Head of caudate nucleus (tissue), 42 donors: ENCODE measurements around the gene PDXK.
A peak's percentile ranks its signal among the peaks of the same experiment; 100 is the strongest.

Source experiments
- DNase-seq, 42 donors: peaks; one replicate each; pipeline versions ENCODE4 v3.0.0 to v3.0.0-alpha.2; 2020 to 2021; ENCODE audit warnings: mixed read lengths in 7 of 42
- intact Hi-C: fragments of 100-400 bp; cut with DNase I; formaldehyde crosslinking; loops from one replicate; pipeline ENCODE4 v1.15.0; 2022

PDXK gene

GRCh38 chr21:43754948-43755781 is 36.2 kb downstream of the PDXK start:
- DNase-seq, result peak in 2 of 42 donors; percentile 31 to 36
- intact Hi-C loops, result no loop called here

DNA sequence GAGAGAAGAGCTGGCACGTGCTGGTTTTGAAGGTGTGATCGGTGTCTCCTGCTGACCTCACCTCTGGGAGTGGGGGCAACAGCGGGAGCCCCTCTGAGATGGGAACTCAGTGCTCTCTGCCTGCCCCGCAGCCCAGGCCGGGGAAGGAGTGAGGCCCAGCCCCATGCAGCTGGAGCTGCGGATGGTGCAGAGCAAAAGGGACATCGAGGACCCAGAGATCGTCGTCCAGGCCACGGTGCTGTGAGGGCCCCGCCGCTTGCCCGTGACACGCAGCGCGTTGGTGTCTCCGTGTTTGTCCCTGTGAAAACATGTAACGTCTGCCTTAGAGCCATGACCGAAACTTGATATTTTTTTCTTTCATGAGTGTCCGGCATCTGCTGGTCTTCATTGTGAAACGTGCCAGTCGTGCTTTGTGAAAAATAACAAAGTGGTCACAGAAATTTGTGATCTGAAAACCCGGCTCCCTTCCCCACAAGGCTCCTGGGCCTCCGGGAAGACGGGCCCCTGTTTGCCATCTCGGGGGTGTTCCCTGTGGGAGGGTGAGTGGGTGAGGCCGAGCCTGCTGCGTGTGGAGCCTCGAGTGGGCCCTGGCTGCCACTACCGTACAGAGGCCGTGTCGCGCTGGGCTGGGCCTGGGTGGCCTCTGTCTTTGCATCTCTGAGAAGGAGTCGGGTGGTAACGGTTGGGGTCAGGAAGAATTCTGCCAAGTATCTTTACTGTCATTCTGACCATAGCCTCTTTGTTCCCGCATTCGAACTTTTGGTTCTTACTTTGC is 37.1 kb downstream of the PDXK start:
- intact Hi-C loops, result no loop called here

GRCh38 chr21:43757601-43758000 is 38.7 kb downstream of the PDXK start:
- intact Hi-C loops, result no loop called here
- DNase-seq, result peak in 24 of 42 donors; percentile 27 to 79 (median 45)

More for the DNA sequence above, 37.1 kb downstream of the PDXK start:
- no peak for DNase-seq

- intact Hi-C loops, result no loop called here
- DNase-seq, result peak in 4 of 42 donors; percentile 33 to 62 (median 41)
These were observed 39.2 kb downstream of the PDXK start for GRCh38 chr21:43758111-43758641.

DNA sequence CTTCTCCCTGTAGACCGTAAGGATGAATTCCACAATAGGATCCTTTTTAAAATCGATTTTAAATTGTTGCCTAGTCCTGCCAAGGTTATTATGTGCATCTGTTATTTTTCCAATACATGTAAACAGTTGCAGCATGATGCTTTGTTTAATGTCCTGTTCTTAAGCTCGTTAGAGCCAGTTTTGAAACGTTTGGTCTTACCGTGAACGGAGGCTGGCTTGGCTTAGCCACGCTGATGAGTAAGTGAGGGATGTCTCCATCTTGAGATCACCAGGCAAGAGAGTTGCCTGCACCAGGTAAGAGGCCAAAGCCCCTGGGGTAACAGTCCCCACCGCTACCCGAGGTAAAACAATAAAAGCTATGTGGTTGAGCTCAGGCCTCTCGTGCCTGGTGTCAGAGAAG is 39.9 kb downstream of the PDXK start:
- DNase-seq, result no peak
- intact Hi-C loops, result no loop called here

DNA sequence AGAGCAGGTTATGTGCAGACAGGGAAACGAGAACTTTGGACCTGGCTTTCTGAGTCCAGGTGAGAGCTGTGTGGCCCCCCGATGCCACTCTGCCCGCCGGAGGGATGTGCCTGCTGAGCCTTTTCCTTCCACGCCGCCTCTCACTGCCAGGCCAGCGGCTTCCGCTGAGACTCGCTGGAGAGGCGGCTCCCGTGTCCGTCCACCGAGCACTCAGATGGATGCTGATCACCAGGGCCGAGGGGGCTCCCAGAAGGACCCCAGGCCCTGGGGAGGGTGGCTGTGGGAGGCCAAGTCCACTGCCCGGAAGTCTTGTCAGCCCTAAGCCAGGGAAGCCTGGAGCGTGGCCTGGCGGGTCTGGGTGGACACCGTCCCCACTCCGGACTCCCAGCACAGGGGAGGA is 40.7 kb downstream of the PDXK start:
- intact Hi-C loops, result no loop called here
- no peak for DNase-seq

- DNase-seq, result no peak
- intact Hi-C loops, result no loop called here
These were observed 41.5 kb downstream of the PDXK start for GRCh38 chr21:43760391-43760958.

DNA sequence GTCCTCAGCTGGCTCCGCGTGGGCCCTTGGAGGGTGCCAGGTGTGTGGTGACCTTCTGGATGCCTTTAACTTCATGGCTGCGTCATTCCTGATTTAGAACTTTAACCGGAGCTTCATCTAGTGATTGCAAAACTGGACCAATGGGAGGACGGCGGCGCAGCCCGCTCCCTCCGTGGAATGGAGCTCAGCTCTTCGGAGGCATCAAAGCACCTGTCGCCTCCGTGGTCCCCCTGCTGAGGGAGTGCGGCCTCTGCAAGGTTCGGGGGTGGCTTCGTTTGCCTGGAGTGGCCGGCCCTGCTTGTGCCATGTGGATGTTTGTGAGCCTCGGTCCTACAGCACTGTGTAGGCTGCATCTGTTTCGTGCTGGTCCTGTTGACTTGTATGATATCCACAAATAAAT is 43.0 kb downstream of the PDXK start:
- intact Hi-C loops, result no loop called here
- DNase-seq, result no peak

GRCh38 chr21:43762303-43763128 is 43.6 kb downstream of the PDXK start:
- intact Hi-C loops, result no loop called here
- no peak for DNase-seq

DNA sequence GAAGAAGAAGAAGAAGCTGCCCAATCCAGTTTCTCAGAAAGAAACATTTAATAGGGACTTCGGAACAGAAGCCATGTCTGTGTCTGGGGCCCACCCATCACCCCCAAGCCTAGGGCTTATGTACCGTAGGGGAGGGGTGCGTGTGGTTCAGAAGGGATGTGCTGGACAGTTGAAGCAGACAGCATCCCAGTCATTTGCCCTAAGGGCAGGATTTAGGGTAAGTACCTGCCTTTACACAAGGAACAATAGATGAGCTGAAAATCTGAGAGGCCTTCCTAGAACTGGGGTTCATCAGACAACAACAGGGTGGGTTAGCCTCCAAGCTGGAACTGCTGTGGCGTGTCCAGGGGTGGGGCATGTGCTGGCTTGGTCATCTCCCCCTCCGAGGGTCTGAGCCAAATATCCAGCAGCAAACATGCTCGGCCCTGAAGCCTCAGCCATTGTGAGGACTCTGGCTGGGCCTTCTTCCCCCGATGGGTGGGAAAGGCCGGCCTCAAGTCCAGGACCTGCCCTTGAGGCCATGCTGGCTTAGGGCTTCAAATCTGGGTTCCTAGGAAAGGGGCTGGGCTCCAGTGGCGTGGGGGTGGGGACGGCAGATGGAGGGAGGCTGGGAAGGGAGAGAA is 45.1 kb downstream of the PDXK start:
- intact Hi-C loops, result no loop called here
- DNase-seq, result no peak

DNA sequence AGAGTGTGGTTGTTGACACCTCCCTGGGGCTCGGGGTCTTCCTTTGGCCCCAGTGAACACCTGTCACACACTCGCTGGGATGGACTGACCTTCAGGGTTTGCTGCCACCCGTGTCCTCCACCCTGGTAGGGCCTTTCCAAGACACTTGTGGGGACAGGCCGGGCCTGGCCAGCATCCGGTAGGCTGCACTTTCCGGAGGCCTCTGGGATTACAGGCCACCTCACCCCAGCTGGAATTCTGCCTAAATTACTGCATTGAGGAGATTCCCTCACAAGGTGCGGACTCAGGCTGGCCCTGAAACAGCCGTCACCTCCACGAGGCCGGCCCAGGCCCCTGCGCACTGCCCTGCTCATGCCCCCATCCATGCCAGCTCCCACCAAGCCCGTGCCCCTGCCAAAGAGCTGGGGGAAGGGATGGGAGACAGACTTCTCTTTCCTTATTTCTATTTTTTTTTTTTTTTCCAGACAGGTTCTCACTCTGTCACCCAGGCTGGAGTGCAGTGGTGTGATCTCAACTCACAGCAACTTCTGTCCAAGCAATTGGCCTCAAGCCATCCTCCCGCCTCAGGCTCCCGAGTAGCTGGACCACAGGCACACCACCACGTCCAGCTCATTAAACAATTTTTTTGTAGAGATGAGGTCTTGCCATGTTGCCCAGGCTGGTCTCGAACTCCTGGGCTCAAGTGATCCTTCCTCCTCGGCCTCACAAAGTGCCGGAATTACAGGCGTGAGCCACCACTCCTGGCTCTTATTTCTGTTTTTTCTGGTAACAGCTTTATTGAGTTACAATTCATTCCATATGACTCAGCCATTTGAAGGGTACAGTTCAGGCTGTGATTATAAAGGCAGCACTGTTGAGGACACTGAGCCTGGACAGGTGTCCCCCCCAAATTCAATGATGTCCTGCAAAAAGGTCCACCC is 45.9 kb downstream of the PDXK start:
- no peak for DNase-seq
- intact Hi-C loops, result no loop called here

DNA sequence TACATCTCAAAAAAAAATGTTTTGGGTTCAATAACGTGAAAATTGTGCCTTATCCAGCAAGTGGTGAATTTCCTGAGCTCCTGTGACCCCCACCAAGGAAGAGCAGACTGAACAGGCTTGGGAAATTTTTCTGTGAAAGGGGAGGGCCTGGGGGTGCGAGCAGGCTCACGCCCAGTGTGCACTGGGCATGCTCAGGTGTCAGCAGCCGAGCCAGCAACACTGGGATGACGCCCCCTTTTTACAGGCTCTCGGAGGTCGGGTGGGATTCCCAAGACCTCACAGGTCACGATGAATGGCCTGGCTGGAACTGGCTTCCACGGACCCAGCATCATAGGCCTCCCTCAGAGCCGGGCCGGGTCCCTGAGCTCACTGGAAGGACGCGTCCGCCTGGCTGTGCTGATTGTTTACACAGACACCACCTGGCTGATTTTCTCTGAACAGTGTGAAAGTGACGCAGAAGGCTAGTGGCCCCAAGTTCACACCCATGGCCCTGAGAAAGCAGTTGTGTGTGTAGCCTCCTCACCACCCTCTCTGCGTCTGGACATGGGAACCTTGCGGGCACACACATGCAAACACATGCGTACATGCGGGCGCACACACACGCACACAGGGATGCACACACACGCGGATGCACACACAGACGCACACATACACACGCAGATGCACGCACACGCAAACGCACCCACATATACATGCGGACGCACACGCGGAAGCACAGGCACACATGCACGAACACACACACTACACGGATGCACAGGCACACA is 48.0 kb downstream of the PDXK start:
- DNase-seq, result no peak
- intact Hi-C loops, result no loop called here

- intact Hi-C loops, result no loop called here
- no peak for DNase-seq
These were observed 48.6 kb downstream of the PDXK start for GRCh38 chr21:43767498-43767983.

DNA sequence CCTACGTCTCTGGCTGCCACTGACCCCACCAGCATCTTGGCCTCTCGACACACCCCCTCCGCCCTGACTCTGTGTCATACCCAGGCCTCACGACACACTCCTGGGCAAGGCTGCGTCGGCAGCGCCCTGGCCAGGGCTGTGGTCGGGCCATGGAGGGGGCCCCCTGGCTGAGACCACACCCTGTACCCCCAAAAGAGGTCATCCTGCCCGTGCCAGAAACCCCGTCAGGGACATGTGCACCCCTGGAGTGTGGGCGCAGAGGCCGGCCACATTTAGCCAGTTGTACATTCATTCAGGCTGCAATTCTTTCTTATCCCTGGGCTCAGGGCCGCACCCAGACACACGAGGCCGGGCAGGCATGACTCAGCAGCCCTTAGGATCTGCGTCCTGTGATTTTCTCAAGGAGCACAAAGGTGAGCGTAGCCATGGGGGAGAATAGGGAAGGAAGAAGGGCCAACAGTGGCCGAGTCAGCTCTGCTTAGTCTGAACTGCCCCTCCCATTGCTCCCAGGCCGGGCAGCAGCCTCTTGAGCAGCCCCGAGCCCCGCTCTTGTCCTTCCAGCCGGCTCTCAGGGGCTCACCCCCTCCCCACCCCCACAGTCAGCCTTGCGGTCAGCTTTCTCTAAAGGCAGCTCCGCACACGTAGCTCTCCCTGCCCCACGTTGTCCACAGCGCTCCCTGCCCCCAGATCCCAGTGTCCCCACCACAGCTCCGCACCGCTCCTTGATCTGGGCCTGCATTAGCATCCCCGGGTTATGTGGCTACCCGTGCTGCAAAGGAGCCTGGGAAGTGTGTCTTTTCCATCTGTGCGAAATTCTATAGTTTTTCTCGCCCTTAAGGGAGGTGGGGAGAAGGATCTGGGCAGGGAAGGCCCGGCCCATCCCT is 49.3 kb downstream of the PDXK start:
- peak in 2 of 42 donors; percentile 18 to 66 for DNase-seq
- intact Hi-C loops, result no loop called here

DNA sequence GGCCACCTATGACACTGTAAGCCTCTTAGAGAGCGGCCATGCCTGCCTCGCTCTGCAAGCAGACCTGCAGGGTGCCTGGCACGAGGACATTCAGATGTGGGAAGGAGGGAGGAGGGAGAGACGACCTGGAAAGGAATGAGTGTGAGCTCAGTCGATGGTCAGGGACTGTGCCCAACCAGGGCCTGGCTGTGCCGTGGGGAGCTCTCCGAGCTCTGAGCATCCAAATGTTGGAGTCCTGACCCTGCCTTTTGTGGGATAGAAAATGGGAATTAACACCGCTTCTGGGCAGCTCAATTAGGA is 49.9 kb downstream of the PDXK start:
- intact Hi-C loops, result no loop called here
- no peak for DNase-seq
